ENCODE measurements around the gene UTS2R. TPM values are rescaled to one million over a fixed set of nuclear protein-coding genes. Genes with fewer than 3 reads are reported as not detected.

UTS2R gene
- total and polyA plus RNA-seq, 2 of the 4 experiments (the other 2 are of a cell fraction), result not detected

- POLR2A ChIA-PET (ENCODE audit: unreplicated experiment), result no interaction called here
- no peak overlapping the region for H4K5ac ChIP-seq (ENCODE audit: low read depth, low read length)
- H4K20me1 ChIP-seq (ENCODE audit: insufficient read depth, low read length), result peaks cover 22% of the 10 kb centered on the region
- H3K14ac ChIP-seq (replicated peaks; ENCODE audit: low read depth, low read length), result no peak overlapping the region
- H3K9me1 ChIP-seq (ENCODE audit: insufficient read depth, low read length), result 0 out of 2 replicates have a peak, but pooled peaks cover 2% of the 10 kb centered on the region
- no peak overlapping the region for H3K4me2 ChIP-seq (ENCODE audit: low read depth, low read length)
- H3K9ac ChIP-seq (ENCODE audit: low read depth, low read length), result no peak overlapping the region
- no peak overlapping the region for H3K27ac ChIP-seq (ENCODE audit: insufficient read depth, low read length)
- H2BK20ac ChIP-seq (ENCODE audit: low read depth, low read length), result no peak overlapping the region
- dilution Hi-C loops (cut with HindIII; ENCODE audit: low sequenced_read_pairs, unreplicated experiment), result no loop called here
- no peak overlapping the region for H3K56ac ChIP-seq (ENCODE audit: extremely low read depth, insufficient read depth, low read length)
- intact Hi-C loops (cut with micrococcal nuclease), result loop anchor here (5.0 kb wide), 1 partner anchor 171 kb away; no protein-coding TSS in a partner anchor
- H3K36me3 ChIP-seq (ENCODE audit: control insufficient read depth, insufficient read depth, low read length), result no peaks in the 10 kb centered on the region
- H4K8ac ChIP-seq (ENCODE audit: low read depth in 2 of 2, low read length in 2 of 2), result no peak overlapping the region
- H2AK9ac ChIP-seq (replicated peaks; ENCODE audit: low read depth, low read length, poor library complexity), result no peak overlapping the region
- DNase-seq, result no peak
- CTCF ChIA-PET, result no interaction called here
- H2AK5ac ChIP-seq (ENCODE audit: low read depth, low read length), result no peak overlapping the region
- no peak overlapping the region for H2BK15ac ChIP-seq (ENCODE audit: low read depth, low read length)
- H3K9me3 ChIP-seq (ENCODE audit: control insufficient read depth, insufficient read depth, low read length), result no peaks in the 10 kb centered on the region
- no peak overlapping the region for H2BK120ac ChIP-seq (ENCODE audit: low read depth, low read length)
- H3K27me3 ChIP-seq (ENCODE audit: control insufficient read depth, insufficient read depth, low read length), result no peaks in the 10 kb centered on the region
- H4K91ac ChIP-seq (ENCODE audit: insufficient read depth, low read depth, low read length), result no peak overlapping the region
- ATAC-seq (ENCODE audit: low read depth), result no peak
- WGBS, 2 experiments (ENCODE audit: extremely low coverage in 2 of 2, insufficient read length in 1 of 2), result 87% methylated on average over 16 of the region's 29 CpGs; no CpG with 5 or more reads in 1 of the 2 experiments
- in situ Hi-C loops (cut with MboI; ENCODE audit: low sequenced_read_pairs), result no loop called here
- no peak overlapping the region for H3K18ac ChIP-seq (ENCODE audit: low read depth, low read length)
- no TSS peak for BruUV-seq (replicated peaks)
- no peak overlapping the region for H3K4ac ChIP-seq (ENCODE audit: low read depth, low read length)
- H2BK5ac ChIP-seq (ENCODE audit: low read depth, low read length, poor library complexity, severe bottlenecking), result no peak overlapping the region
- no peak overlapping the region for H3K23ac ChIP-seq (ENCODE audit: low read depth, low read length)
- H2AFZ ChIP-seq (replicated peaks; ENCODE audit: low read length, poor library complexity), result peak overlapping the region; percentile 43
- no peak overlapping the region for H3K4me3 ChIP-seq (ENCODE audit: insufficient read depth, low read depth, low read length)
- no peaks in the 10 kb centered on the region for H3K4me1 ChIP-seq (ENCODE audit: control insufficient read depth, insufficient read depth, low read length)
- H3K79me1 ChIP-seq (ENCODE audit: low read depth in 1 of 2, low read length in 2 of 2), result peaks cover 0 to 18% of the 10 kb centered on the region in 2 experiments; a peak in 2 of 4 replicates
- TF ChIP-seq MAFK (IDR thresholded peaks at IDR 0.05; ENCODE audit: low read depth, low read length), result no peak
- no peak for TF ChIP-seq POLR2A (IDR thresholded peaks at IDR 0.05; ENCODE audit: low read depth, low read length)
- no peak for TF ChIP-seq FOS (IDR thresholded peaks at IDR 0.05; ENCODE audit: low read depth, low read length)
- no peak for TF ChIP-seq BHLHE40 (IDR thresholded peaks at IDR 0.05; ENCODE audit: low read depth, low read length)
- TF ChIP-seq CTCF (conservative IDR thresholded peaks at IDR 0.05; ENCODE audit: low read depth, low read length), result no peak
- TF ChIP-seq SMC3 (IDR thresholded peaks at IDR 0.05; ENCODE audit: low read depth, low read length), result no peak
- no peak for TF ChIP-seq ELK1 (IDR thresholded peaks at IDR 0.05; ENCODE audit: borderline replicate concordance, low read depth, low read length)
- no peak for TF ChIP-seq CEBPB (IDR thresholded peaks at IDR 0.05; ENCODE audit: low read depth, low read length)
- TF ChIP-seq NFE2L2 (IDR thresholded peaks at IDR 0.05; ENCODE audit: low read depth, low read length), result no peak
- TF ChIP-seq MAZ (IDR thresholded peaks at IDR 0.05; ENCODE audit: borderline replicate concordance, low read depth, low read length), result no peak
- no peak for TF ChIP-seq RFX5 (IDR thresholded peaks at IDR 0.05; ENCODE audit: low read depth, low read length)
- TF ChIP-seq RAD21 (IDR thresholded peaks at IDR 0.05; ENCODE audit: low read length), result no peak
- no peak for TF ChIP-seq RCOR1 (IDR thresholded peaks at IDR 0.05; ENCODE audit: insufficient replicate concordance, low read length)
- TF ChIP-seq USF2 (IDR thresholded peaks at IDR 0.05; ENCODE audit: low read depth, low read length), result no peak
These were observed 41.3 kb downstream of the UTS2R start for GRCh38 chr17:82412535-82413520.

All from IMR-90 (cell line).